NCI-H82 (cell line): ENCODE data around the gene GBX2.
"Not testable (repeated sequence)": the region's sequence is repeated elsewhere in the genome, so short reads cannot be mapped to it uniquely, and the experiment has no call there.

Experiments
- DNase-seq: peaks from one replicate; lab custom pipeline; 2025; lab: John Stamatoyannopoulos, UW

The GBX2 gene

DNA sequence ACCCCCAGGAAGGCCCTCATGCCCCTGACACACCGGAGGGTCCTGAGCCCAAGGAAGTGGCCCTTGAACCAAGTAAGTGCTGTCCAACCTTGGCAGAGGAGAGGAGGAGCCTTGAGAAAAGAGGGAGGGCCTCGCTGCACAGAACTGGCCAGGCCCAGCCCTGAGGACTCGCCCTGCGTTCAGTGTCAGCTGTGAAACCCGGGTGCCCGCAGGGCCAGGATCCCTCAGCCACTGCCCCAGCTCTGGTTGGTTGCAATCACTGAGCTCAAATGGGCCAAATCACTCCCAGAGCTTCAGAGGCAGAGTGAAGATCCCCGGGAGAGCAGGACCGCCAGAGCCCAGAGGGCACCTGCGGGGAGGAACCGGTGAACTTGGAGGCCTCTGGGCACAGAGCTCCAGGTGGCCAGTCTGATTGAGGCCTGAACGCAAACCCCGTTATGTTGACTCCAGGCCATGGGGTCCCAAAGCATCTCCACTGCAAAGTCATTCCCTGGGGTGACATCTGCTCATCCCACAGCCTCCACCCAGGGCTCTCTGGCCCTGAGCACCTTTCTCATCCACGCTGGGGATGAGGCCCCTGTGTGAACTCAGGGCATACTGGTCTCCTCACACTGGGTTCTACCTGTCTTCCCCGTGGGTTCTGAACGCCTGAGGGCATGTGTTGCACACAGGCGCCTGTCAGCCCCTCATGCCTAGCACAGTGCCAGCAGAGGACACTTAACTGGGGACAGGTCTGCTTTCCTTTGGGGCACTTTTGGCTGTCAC is 11.9 kb downstream of the GBX2 start:
- no peak for DNase-seq

DNA sequence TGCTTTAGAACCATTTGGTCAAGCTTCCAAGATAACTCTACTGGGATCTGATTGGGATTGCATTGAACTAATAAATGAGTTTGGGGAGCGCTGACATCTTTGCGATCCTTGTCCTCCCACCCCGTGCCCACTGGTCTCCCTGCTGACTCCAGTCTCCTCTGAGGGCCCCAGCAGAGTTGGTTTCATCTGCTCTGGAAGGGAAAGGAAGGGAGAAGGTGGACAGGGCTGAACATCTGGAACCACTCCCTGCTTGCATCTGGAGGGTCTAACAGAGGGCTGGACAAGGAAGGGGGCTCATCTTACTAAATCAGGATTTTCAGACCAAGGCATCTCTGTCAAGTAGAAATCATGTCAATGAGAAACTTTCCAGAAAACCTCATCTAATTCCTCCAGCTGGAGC is 12.8 kb downstream of the GBX2 start:
- DNase-seq = no peak

DNA sequence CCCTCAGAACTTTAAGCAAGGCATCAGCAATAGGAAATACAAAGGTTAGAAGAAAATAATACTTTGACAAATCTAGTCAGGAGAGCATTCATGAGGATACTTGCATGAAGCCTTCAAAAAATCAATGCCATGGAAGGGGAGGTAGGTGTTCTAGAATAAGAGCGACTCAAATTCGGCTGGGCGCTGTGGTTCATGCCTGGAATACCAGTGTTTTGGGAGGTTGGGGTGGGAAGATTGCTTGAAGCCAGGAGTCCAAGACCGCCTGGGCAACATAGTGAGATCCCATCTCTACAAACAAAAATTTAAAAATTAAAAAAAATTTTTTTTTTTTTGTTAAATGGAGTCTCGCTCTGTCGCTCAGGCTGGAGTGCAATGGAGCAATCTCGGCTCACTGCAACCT is 21.8 kb downstream of the GBX2 start:
- DNase-seq = no peak

DNA sequence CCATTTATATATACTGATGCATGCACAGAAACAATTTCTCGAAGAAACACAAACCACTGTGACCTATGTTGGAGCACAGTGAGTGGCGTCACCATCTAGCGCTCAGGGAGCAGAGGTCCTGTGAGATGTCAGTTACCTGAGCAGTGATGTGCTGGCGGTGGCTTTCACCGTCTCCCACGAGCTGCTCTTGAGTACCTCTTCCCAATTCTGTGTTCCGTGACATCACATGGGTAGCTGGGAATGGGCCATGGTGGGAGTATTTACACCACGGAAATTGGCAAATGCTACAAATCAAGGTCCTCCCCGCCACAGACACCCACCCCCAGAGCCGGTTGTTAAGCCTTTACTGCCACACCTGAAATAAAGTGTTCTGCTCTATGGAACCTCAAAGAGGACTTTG is 24.4 kb downstream of the GBX2 start:
- DNase-seq = no peak

DNA sequence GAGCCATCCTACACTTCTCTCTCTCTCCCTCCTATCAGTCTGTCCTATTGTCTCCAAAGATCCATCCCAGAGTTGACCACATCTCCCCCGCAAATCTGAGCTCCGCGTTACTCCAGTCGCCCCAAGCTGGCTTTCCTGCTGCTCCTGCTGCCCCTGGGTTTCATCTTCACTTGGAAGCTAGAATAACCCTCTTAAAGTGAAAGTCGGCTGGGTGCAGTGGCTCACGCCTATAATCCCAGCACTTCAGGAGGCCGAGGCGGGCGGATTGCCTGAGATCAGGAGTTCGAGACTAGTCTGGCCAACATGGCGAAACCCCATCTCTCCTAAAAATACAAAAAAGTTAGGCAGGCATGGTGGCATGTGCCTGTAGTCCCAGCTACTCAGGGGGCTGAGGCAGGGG is 26.6 kb downstream of the GBX2 start:
- not testable (repeated sequence) for DNase-seq

DNA sequence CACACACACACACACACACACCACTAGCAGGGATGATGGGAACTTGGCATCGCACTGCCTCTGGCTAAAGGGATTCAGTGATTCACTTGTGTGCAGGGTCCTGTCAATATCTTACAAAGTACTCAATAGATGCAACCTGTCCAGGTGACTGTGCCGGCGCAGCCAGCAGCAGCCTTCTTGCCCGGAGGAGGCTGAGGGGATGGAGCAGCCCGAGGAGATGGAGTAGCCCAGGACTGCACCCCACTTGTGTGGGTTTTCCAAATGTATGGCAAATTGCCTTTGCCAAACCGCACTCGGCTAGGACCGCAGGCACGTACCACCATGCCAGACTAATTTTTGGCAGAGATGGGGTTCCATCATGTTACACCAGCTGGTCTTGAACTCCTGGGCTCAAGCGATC is 31.1 kb downstream of the GBX2 start:
- DNase-seq = no peak

DNA sequence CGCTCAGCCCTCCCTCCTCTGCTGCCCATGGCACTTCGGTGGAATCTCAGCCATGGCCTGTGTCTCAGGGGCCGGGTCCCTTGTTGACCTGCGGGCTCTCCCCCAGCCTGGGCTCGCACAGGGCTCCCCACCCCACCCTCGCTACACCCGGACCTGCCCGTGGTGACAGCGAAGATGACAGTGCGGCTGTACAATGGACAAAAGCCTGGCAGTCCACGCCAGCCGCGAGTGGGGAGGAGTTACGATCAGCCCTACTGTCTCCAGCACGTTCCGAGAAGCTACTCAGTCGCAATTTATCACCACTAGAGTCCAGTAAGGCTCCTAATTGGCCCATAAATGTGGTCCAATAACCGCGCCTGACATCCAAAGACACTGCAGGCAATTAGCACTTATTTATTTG is 31.6 kb downstream of the GBX2 start:
- no peak for DNase-seq

DNA sequence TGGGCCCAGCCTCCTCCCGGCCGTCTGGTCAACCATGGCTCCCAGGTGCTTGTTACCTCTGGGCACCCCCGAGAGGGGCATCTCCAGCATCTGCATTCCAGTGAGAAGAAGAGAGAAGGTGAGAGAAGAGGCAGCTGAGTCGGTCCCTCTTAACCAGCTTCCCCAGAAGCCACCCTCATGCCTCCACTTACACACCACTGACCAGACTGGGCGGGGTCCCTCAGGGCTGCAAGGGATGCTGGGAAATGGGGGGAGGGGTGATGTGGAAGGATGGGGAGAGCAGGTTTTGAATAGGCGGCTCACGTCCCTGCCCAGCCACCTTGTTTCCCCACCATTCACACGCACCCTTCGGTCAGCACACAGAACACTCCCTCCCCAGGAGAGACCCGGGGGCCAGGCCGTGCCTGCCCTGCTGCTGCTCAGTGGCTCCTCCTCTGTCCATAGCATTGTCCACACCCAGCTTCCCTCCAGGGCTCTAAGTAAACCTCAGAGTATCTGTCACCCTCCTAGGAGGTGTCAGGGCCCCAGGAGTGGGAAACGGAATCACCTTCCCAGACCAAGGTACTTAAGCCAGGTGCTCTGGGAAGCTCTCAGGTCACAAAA is 34.7 kb downstream of the GBX2 start:
- DNase-seq = no peak

- DNase-seq = no peak
Measured at GRCh38 chr2:236131073-236131692, 37.0 kb downstream of the GBX2 start.

GRCh38 chr2:236130349-236130998 is 37.7 kb downstream of the GBX2 start:
- peak; percentile 86 for DNase-seq

- DNase-seq = no peak
Measured at GRCh38 chr2:236129935-236130334, 38.3 kb downstream of the GBX2 start.

GRCh38 chr2:236128321-236128720 is 39.9 kb downstream of the GBX2 start:
- no peak for DNase-seq

GRCh38 chr2:236127010-236127409 is 41.2 kb downstream of the GBX2 start:
- DNase-seq = no peak

- no peak for DNase-seq
Measured at GRCh38 chr2:236125541-236125940, 42.6 kb downstream of the GBX2 start.

- no peak for DNase-seq
Measured at GRCh38 chr2:236124182-236124893, 43.8 kb downstream of the GBX2 start.

GRCh38 chr2:236123716-236124115 is 44.5 kb downstream of the GBX2 start:
- no peak for DNase-seq

DNA sequence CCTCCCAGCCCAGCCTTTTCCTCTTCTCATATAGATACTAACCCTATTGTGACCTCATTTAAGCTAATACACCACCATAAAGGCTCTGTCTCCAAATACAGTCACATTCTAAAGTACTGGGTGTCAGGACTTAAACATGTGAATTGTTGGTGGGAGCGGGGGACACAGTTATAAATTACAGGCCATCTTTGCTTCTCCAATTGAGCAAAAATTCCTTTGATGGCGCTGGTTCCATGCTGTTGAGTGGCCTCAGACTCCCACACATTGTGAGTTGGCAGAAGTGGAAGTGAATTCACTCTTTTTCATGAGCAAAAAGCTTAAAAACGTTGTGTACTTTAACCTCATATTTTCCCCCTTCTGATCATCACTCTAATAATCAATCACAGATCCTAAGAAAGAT is 46.0 kb downstream of the GBX2 start:
- DNase-seq = no peak

DNA sequence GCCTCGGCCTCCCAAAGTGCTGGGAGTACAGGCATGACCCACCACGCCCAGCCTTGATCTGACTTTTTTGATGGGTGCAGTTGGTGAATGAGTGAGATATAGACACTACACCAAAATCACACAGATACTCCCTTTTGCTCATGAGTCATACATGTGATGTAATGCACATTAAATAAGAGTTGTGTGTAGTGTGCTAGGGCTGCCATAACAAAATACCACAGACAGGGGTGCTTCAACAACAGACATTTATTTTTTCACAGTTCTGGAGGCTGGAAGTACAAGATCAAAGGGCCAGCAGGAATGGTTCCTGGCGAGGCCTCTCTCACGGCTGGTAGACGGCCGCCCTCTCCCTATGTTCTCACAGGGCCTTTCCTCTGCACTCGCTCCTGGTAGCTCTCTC is 46.6 kb downstream of the GBX2 start:
- DNase-seq = no peak

GRCh38 chr2:236120829-236121228 is 47.4 kb downstream of the GBX2 start:
- DNase-seq = no peak

GRCh38 chr2:236120141-236120601 is 48.0 kb downstream of the GBX2 start:
- no peak for DNase-seq

- no peak for DNase-seq
Measured at GRCh38 chr2:236119476-236119875, 48.7 kb downstream of the GBX2 start.

DNA sequence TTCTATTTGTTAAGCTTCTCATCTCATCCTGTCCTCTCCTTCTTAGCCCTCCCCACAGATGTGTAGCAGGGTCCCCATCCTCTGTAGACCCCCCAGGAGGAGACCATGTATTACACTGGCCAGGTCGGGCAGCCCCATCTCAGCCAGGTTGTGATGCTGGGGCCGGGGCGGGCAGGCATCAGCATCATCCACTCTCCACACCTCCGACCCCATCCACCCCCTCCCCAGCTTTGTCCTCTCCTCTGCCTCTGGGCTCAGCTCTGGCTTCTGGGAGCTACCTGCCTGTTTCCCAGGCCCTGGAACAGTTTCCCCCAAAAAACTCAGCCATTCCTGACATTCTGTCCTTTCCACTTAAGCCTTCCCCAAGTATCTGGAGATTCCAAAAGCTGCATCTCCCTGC is 49.2 kb downstream of the GBX2 start:
- no peak for DNase-seq
